ENCODE measurements around the gene UFL1. TPM values are rescaled to one million over a fixed set of nuclear protein-coding genes. Genes with fewer than 3 reads are reported as not detected.
"Not testable (repeated sequence)": the region's sequence is repeated elsewhere in the genome, so short reads cannot be mapped to it uniquely, and the experiment has no call there.

Gene UFL1
- total RNA-seq, 1 experiment from 2014 or later: 14.9 TPM

GRCh38 chr6:96542702-96543101, 21.1 kb downstream of the UFL1 start:
- Histone ChIP-seq H3K36me3 (replicated peaks; ENCODE audit: control insufficient read depth, insufficient read depth, low read length) (peaks cover 2% of the 10 kb centered on the region; the same call in 1 of the 2 replicates), H3K27me3 (ENCODE audit: control insufficient read depth, insufficient read depth, low read length) (no peaks in the 10 kb centered on the region), H3K4me3 (ENCODE audit: insufficient read depth, low read depth, low read length) (no peak overlapping the region)
- peak; percentile 2 for DNase-seq

GRCh38 chr6:96545882-96546281, 24.3 kb downstream of the UFL1 start:
- DNase-seq: no peak
- peaks cover 1% of the 10 kb centered on the region; the same call in 1 of the 2 replicates for H3K36me3 ChIP-seq (replicated peaks; ENCODE audit: control insufficient read depth, insufficient read depth, low read length)
- H3K4me3 ChIP-seq (ENCODE audit: insufficient read depth, low read depth, low read length): no peak overlapping the region
- no peaks in the 10 kb centered on the region for H3K27me3 ChIP-seq (ENCODE audit: control insufficient read depth, insufficient read depth, low read length)

GRCh38 chr6:96547654-96548053, 26.0 kb downstream of the UFL1 start:
- Histone ChIP-seq H3K27me3 (ENCODE audit: control insufficient read depth, insufficient read depth, low read length) (no peaks in the 10 kb centered on the region), H3K36me3 (replicated peaks; ENCODE audit: control insufficient read depth, insufficient read depth, low read length) (peaks cover 6% of the 10 kb centered on the region), H3K4me3 (ENCODE audit: insufficient read depth, low read depth, low read length) (no peak overlapping the region)
- no peak for DNase-seq

- peaks cover 9% of the 10 kb centered on the region for H3K36me3 ChIP-seq (replicated peaks; ENCODE audit: control insufficient read depth, insufficient read depth, low read length)
Measured at GRCh38 chr6:96554558-96554957, 33.0 kb downstream of the UFL1 start.

GRCh38 chr6:96559740-96560139, 38.1 kb downstream of the UFL1 start:
- H3K36me3 ChIP-seq (replicated peaks; ENCODE audit: control insufficient read depth, insufficient read depth, low read length); H3K27me3 ChIP-seq (ENCODE audit: control insufficient read depth, insufficient read depth, low read length); H3K4me3 ChIP-seq (ENCODE audit: insufficient read depth, low read depth, low read length); DNase-seq: not testable (repeated sequence)

More at GRCh38 chr6:96554558-96554957, 33.0 kb downstream of the UFL1 start:
- no peak overlapping the region for H3K4me3 ChIP-seq (ENCODE audit: insufficient read depth, low read depth, low read length)
- no peaks in the 10 kb centered on the region for H3K27me3 ChIP-seq (ENCODE audit: control insufficient read depth, insufficient read depth, low read length)
- no peak for DNase-seq

- Histone ChIP-seq H3K27me3 (ENCODE audit: control insufficient read depth, insufficient read depth, low read length) (no peaks in the 10 kb centered on the region), H3K36me3 (replicated peaks; ENCODE audit: control insufficient read depth, insufficient read depth, low read length) (no peaks in the 10 kb centered on the region), H3K4me3 (ENCODE audit: insufficient read depth, low read depth, low read length) (no peak within 1 kb of the TSS)
- DNase-seq: no peak
Measured at GRCh38 chr6:96562886-96563285, 41.3 kb downstream of the UFL1 start, which contains the start of gene FHL5. Gene FHL5, plus strand, starts transcription at chr6:96563128. Its CDS starts 40,486 bp downstream, at chr6:96603614.

- Histone ChIP-seq H3K4me3 (ENCODE audit: insufficient read depth, low read depth, low read length) (no peak overlapping the region), H3K27me3 (ENCODE audit: control insufficient read depth, insufficient read depth, low read length) (no peaks in the 10 kb centered on the region), H3K36me3 (replicated peaks; ENCODE audit: control insufficient read depth, insufficient read depth, low read length) (no peaks in the 10 kb centered on the region)
- no peak for DNase-seq
Measured at GRCh38 chr6:96563853-96564252, 42.2 kb downstream of the UFL1 start.

GRCh38 chr6:96570053-96570452, 48.4 kb downstream of the UFL1 start:
- H3K36me3 ChIP-seq (replicated peaks; ENCODE audit: control insufficient read depth, insufficient read depth, low read length): no peaks in the 10 kb centered on the region; the same call in 1 of the 2 replicates
- no peak overlapping the region for H3K4me3 ChIP-seq (ENCODE audit: insufficient read depth, low read depth, low read length)
- DNase-seq: no peak
- no peaks in the 10 kb centered on the region for H3K27me3 ChIP-seq (ENCODE audit: control insufficient read depth, insufficient read depth, low read length)

GRCh38 chr6:96571551-96571950, 49.9 kb downstream of the UFL1 start:
- Histone ChIP-seq H3K27me3 (ENCODE audit: control insufficient read depth, insufficient read depth, low read length) (no peaks in the 10 kb centered on the region), H3K36me3 (replicated peaks; ENCODE audit: control insufficient read depth, insufficient read depth, low read length) (no peaks in the 10 kb centered on the region; the same call in 1 of the 2 replicates), H3K4me3 (ENCODE audit: insufficient read depth, low read depth, low read length) (no peak overlapping the region)
- no peak for DNase-seq

- Histone ChIP-seq H3K27me3 (ENCODE audit: control insufficient read depth, insufficient read depth, low read length) (no peaks in the 10 kb centered on the region), H3K4me3 (ENCODE audit: insufficient read depth, low read depth, low read length) (no peak overlapping the region), H3K36me3 (replicated peaks; ENCODE audit: control insufficient read depth, insufficient read depth, low read length) (no peaks in the 10 kb centered on the region; the same call in 1 of the 2 replicates)
- no peak for DNase-seq
Measured at GRCh38 chr6:96575359-96575758, 53.8 kb downstream of the UFL1 start.

GRCh38 chr6:96576221-96576620, 54.6 kb downstream of the UFL1 start:
- H3K36me3 ChIP-seq (replicated peaks; ENCODE audit: control insufficient read depth, insufficient read depth, low read length): no peaks in the 10 kb centered on the region; the same call in 1 of the 2 replicates
- no peaks in the 10 kb centered on the region for H3K27me3 ChIP-seq (ENCODE audit: control insufficient read depth, insufficient read depth, low read length)
- DNase-seq: no peak
- no peak overlapping the region for H3K4me3 ChIP-seq (ENCODE audit: insufficient read depth, low read depth, low read length)

- no peak for DNase-seq
- Histone ChIP-seq H3K36me3 (replicated peaks; ENCODE audit: control insufficient read depth, insufficient read depth, low read length) (no peaks in the 10 kb centered on the region), H3K4me3 (ENCODE audit: insufficient read depth, low read depth, low read length) (no peak overlapping the region), H3K27me3 (ENCODE audit: control insufficient read depth, insufficient read depth, low read length) (no peaks in the 10 kb centered on the region)
Measured at GRCh38 chr6:96582021-96582420, 60.4 kb downstream of the UFL1 start.

GRCh38 chr6:96582436-96582835, 60.8 kb downstream of the UFL1 start:
- no peak for DNase-seq
- Histone ChIP-seq H3K36me3 (replicated peaks; ENCODE audit: control insufficient read depth, insufficient read depth, low read length) (no peaks in the 10 kb centered on the region), H3K4me3 (ENCODE audit: insufficient read depth, low read depth, low read length) (no peak overlapping the region), H3K27me3 (ENCODE audit: control insufficient read depth, insufficient read depth, low read length) (no peaks in the 10 kb centered on the region)

- no peak for DNase-seq
Measured at GRCh38 chr6:96604420-96604819, 82.8 kb downstream of the UFL1 start.

More at GRCh38 chr6:96604420-96604819, 82.8 kb downstream of the UFL1 start:
- no peaks in the 10 kb centered on the region for H3K36me3 ChIP-seq (replicated peaks; ENCODE audit: control insufficient read depth, insufficient read depth, low read length)
- no peaks in the 10 kb centered on the region for H3K27me3 ChIP-seq (ENCODE audit: control insufficient read depth, insufficient read depth, low read length)
- H3K4me3 ChIP-seq (ENCODE audit: insufficient read depth, low read depth, low read length): no peak overlapping the region
